Kasumi-1 (cell line): Measurements from ENCODE around the gene ASAP2.

Source experiments
- DNase-seq, 2 experiments: peaks; one replicate each; lab custom pipeline; 2025; lab: John Stamatoyannopoulos, UW

Gene ASAP2

DNA sequence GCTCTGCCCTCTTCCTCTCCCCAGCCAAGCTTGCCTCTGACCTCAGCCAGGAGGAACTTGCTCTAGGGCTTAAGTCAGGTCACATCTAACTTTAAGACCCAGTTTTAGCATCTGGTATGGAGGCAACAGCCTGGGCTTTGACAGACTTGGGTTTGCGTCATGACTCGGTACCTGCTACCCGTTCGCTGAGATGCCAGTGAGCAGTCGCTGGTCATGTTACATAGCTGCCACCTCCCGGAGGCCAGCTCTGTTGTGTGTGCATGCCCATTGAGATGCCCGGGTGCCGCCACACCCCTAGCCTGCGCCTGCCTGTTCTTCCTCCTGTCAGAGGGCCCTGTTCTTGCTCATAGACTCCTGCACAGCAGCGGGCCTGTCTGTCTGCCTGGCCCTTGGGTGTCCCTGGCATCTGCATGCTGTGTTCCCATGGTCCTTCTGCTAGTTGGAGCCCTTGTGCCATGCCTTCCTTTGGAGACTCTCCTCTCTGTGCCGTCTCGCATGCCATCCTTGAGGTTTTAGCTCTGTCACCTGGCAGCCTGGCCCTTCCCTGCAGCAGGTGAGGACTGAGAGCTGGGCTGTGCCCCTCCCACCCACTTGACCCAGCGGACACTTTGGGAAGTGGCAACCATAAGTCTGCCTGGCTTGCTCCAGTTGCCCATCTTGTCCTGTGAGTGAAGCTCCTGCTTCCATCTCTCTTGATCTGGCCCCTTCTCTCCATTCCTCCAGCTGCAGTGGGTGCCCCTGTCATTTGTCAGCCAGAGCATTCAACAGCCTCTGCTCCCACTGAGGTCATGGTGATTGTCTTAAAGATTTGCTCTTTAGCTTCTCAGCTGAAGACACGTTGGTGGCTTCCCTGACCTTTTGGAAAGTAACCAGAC, 24.9 kb downstream of the ASAP2 start:
- no peak for DNase-seq

DNA sequence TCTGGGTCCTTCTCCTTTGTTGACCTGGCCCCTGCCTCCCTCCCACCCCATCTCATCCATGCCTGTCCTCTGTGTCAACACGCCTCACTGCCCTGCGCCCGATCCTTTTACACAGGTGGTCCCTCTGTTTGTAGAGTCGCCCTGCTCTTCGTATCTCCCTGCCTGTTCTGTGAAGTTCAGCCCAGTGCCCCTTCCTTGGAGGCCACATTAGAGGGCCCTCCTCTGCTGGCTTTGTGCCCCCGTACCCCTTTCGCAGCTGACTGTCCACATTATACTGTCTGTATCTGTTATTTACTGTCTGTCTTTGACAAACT, 25.5 kb downstream of the ASAP2 start:
- no peak for DNase-seq

DNA sequence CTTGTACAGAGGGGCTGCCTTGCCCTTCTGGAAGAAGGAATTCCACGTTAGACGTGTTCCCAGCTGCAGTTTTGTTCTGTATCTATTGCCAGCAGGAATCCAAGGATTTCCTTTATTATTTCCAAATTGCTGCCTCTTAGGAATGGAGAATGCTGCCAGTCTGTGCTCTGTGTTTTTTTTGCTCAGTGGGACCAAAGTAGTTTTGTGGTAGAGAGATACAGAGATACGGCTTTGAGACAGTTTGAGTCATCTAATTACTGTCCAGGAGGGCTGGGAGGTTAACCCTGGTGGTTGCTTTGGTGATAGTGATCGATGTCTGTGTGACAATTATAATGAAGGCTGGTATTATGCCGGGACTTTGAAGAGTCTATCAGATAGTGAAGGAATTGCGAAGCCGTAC, 26.3 kb downstream of the ASAP2 start:
- no peak for DNase-seq

DNA sequence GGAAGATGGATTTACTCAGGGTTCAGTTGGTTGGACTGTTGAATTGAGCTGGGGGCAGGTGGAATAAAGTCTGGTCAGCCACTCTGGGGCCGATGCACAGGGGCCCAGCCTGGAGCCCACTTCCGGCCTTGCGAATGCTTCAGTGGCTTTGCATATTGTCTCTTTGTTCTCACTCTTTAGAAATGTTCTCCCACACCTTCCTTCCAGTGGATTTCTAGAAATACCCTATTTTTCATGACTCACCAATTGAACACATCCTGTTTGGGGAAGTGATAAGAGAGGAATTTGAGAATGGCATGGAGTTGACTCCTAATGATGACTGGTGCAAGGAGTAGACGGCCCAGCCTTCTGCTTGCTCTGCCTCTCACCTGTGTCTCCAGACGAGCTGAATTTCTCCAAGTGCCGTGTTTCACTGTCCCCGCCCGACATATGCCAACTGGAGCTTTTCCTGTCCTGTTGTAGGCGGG, 28.1 kb downstream of the ASAP2 start:
- DNase-seq: peak; percentile 16 to 21

- no peak for DNase-seq
Observed at GRCh38 chr2:9235147-9236044, 28.8 kb downstream of the ASAP2 start.

DNA sequence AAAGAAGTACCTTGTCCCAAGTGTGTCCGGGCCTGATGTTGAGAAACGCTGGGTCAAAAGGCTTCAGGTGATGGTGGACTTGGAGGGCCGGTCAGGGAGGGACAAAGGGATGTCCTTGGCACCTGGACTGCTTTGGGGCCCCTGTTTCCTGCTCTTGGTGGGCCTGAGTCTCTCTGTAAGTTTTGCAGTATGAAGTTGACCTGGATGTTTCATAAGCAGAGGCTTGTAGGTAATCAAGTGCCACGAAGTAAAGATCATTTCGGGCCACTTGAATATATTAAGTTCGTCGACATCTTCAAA, 29.4 kb downstream of the ASAP2 start:
- no peak for DNase-seq

DNA sequence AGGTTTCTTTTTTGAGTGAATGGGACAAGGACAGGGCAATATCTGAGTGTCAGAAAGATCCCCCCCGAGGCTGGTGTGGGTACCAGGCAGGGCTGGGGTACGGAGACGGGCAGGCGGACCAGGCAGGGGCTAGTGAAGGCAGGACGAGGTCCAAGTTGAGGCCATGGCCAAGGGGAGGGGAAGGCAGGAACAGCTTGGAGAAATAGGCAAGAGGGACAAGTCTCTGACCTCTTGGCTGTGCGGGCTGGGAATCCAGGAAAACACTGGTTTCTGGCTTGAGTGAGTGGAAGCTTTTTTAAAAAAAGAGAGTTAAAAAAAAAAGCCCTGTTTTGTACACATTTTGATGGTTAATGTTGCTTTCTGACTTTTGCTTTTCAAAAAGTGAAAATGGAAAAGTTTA, 30.3 kb downstream of the ASAP2 start:
- DNase-seq: no peak

DNA sequence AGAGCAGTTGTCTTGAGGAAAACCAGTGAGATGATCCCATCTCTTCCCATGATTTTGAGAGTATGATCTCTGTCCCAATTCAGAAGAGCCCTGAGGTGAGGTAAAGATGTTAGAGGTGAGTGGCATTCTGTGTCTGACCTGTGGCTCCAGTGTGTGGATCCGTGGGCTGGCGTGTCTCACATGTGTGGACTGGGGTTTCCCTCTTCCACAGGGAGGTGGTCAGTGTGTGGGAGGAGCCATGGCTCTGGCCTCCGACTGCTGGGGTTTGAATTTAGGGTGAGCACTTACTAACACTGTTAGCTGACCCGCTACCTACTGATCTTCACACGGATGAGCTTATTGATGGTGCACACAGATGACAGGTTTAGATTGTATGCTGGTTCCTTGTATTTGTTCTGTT, 31.2 kb downstream of the ASAP2 start:
- no peak for DNase-seq

DNA sequence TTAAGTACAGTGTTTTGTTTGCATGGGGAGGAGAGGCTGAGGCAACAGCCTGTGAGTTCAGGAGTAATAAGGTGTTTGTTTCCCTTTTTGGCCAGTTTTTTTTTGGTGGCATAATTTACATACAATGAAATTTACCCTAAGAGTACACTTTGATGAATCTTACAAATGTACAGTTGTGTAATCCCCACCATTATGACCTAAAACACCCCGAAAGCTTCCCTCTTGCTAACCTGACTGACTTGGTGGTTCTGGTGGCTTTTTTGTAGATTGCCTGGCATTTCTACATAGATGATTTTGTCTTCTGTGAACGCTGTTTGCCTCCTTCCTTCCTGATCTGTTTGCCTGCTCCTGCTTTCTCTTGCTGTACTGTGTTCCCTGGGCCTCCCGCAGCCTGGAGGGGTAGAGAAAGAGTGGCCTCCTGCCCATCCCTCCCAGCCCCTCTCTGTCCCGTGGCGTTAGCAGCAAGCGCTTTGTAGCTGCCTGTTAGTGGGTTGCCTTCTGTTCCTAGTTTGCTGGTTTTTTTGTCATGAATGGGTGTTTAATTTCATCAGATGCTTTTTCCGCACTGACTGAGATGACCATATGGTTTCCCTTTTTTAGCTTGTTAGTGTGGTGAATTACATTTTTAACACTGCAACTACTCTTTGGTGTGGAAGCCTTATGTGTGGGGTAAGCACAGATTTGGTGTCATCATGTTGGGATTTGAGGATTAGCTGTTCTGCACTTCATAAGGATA, 32.1 kb downstream of the ASAP2 start:
- DNase-seq: no peak

GRCh38 chr2:9239616-9240015, 33.0 kb downstream of the ASAP2 start:
- no peak for DNase-seq

- no peak for DNase-seq
Observed at GRCh38 chr2:9240745-9241144, 34.1 kb downstream of the ASAP2 start.

- DNase-seq: no peak
Observed at GRCh38 chr2:9241233-9241632, 34.6 kb downstream of the ASAP2 start.

DNA sequence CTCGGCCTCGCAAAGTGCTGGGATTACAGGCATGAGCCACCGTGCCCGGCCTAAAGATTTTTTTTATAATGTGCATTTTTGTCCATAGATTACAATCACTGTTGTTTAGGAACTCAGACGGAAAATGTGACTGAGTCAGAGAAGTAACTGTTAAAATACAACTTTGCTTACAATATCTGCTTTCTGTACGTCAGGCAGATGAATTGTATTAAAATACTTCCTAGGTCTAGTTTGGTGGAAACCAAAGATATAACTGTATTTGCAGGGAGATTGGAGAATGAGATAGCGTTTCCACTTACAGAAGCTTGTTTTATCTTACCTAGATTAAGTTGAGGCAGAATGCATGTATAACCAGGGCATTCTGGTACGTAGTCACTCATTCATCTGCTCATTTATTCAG, 36.7 kb downstream of the ASAP2 start:
- no peak for DNase-seq

DNA sequence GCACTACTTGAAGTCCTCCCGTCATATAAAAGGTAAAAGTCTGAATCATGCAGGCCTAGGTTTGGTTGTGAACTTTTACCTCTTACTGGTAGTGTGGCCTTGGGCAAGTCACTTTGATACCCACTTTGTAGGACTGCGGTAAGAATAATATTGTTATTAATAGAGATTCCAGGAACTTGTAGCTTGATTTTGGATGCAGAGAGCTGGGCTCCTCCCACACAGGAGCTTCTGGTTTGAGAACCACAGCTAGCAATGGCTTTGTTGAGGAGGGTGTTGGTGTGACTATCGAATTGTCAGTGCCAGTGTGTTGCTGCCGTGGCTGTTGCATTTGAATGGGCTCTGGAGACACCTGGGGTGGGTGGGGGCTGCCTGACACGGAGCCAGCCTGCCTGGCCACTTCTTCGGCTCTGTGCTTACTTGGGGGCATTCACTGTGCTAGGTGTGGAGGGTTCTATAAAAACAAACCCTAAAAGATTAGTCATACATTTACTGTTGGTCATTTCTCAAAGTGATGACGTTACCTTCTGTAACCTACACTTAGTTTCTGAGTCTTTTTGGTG, 38.5 kb downstream of the ASAP2 start:
- DNase-seq: no peak

GRCh38 chr2:9247177-9247576, 40.6 kb downstream of the ASAP2 start:
- DNase-seq: no peak

DNA sequence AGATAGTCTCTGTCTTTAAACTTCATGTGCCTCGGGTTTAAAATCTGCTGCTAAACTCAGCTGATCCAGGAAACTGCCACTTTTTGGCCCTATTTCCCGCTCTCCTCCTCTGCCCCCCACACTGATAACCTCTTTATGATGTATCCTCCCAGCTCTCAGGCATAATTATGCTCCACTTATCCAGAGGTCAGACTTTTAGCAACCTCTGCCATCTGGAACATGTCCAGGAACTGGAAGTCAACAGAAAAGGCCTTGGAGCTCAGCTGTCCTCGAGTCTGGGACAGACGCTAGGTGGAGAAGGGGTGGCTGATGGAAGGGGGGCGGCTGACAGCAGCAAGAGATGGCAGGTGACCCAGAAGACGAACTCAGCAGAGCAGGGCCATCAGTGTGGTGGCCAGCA, 41.2 kb downstream of the ASAP2 start:
- no peak for DNase-seq

GRCh38 chr2:9248363-9248762, 41.8 kb downstream of the ASAP2 start:
- no peak for DNase-seq

DNA sequence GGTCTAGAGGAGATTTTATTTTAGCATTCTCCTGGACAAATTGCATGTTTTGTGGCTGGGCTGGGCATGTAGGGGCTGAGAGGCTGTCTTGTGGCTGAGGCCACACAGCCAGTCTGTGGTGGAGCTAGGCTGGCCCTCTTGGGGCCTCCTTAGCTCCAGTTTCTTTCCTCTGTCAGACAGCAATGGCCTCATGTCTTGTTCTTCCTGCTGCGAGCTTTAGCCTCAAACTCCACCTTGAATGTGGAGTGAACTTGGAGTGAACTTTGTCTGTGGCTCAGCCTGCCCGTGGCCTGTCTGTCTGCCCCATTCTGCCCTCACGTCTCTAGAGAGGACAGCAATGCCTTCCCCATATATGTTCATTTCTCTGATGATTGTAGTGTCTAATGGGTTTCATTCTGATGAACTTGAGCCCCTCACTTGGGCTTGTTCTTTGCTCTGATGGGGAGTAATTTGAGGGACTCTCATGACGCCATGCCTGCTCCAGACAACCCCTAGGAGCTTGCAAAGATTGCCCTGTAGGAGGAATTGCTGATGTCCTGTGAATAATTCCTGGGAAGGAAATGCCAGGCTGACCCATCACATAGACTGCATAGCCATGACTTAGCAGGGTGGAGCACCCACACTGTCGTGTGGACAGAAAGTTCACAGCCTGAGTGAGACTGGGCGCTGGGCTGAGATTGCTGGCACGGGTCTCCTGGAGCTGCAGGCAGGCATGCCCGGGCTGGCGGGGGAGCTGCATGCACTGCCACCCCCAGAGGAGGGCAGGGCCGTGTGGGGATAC, 42.6 kb downstream of the ASAP2 start:
- DNase-seq: no peak

DNA sequence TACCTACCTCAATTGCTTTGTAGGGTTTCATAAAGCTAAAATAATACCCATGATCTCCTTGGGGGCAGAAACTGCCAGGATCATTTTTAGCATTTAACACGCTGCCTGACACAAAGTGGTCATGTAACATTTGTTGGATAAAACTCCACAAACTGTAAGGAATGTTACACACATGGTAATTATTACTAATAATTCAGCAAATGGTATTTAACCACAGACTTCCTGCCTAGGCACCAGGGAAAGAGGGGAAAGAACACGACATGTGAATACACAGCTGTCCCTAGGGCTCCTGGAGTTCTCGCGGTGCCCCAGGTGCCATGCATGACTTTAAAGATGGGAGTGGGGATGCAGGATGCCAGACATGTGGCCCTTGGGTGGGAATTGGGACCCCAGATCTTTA, 43.5 kb downstream of the ASAP2 start:
- DNase-seq: no peak

DNA sequence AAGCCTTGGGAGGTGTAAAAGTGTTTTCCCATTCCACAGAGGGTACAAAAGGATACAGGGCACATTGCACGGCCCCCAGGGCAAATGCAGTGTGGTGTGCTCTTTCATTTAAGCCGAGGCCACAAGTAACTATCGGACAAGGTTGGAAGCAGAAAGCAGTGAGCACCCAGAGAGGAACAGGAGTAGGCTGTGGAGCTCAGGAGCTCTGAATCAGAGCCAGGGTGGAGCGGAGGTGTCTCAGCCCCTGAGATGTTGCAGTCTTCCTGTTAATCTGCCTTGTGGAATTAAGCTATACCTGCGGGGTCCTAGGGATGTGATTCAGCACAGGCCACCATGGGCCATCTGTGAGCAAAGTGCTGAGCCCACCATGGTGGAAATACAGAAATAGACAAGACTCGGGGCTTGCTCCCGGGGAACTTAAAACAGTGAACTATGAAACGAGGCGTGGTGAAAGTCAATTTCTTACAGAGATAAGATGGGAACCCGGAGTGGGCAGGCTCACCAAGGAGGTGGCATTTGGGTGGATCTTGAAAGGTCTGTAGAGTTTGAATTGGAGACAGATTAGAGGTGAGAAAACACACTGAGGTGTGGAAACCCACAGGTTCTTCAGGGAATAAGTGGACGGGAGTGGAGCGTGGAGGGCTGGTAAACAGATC, 44.0 kb downstream of the ASAP2 start:
- DNase-seq: no peak
